HG03354 (cell line): ENCODE results near the gene GMFB.
"Not testable (repeated sequence)": the region's sequence is repeated elsewhere in the genome, so short reads cannot be mapped to it uniquely, and the experiment has no call there.

Experiments
- ATAC-seq: cut with Tn5 transposase; IDR thresholded peaks from one replicate; pipeline ENCODE4 v1.9.1; 2021; ENCODE audit warnings: mild to moderate bottlenecking; ENCODE audit not compliant: unreplicated experiment, poor library complexity, severe bottlenecking

GMFB gene

GRCh38 chr14:54467280-54467679 is 21.5 kb downstream of the GMFB start:
- no peak for ATAC-seq

- no peak for ATAC-seq
Measured at GRCh38 chr14:54465654-54466053, 23.1 kb downstream of the GMFB start.

- no peak for ATAC-seq
Measured at GRCh38 chr14:54462048-54462447, 26.7 kb downstream of the GMFB start.

- ATAC-seq = no peak
Measured at GRCh38 chr14:54459106-54459505, 29.7 kb downstream of the GMFB start.

GRCh38 chr14:54458536-54458935 is 30.2 kb downstream of the GMFB start:
- not testable (repeated sequence) for ATAC-seq

GRCh38 chr14:54457609-54457996 is 31.2 kb downstream of the GMFB start:
- ATAC-seq = no peak

- ATAC-seq = not testable (repeated sequence)
Measured at GRCh38 chr14:54456820-54457608, 31.8 kb downstream of the GMFB start.

- ATAC-seq = no peak
Measured at GRCh38 chr14:54455363-54455762, 33.4 kb downstream of the GMFB start.

GRCh38 chr14:54453990-54454389 is 34.8 kb downstream of the GMFB start:
- not testable (repeated sequence) for ATAC-seq

- no peak for ATAC-seq
Measured at GRCh38 chr14:54453252-54453651, 35.5 kb downstream of the GMFB start.

GRCh38 chr14:54451961-54452360 is 36.8 kb downstream of the GMFB start:
- no peak for ATAC-seq

- ATAC-seq = no peak
Measured at GRCh38 chr14:54451121-54451601, 37.6 kb downstream of the GMFB start.

GRCh38 chr14:54450535-54450934 is 38.2 kb downstream of the GMFB start:
- ATAC-seq = no peak

GRCh38 chr14:54447231-54447692 is 41.5 kb downstream of the GMFB start:
- ATAC-seq = no peak

GRCh38 chr14:54446161-54446693 is 42.6 kb downstream of the GMFB start:
- no peak for ATAC-seq

GRCh38 chr14:54444681-54445080 is 44.1 kb downstream of the GMFB start:
- no peak for ATAC-seq

GRCh38 chr14:54443981-54444380 is 44.8 kb downstream of the GMFB start:
- no peak for ATAC-seq

- not testable (repeated sequence) for ATAC-seq
Measured at GRCh38 chr14:54442961-54443360, 45.8 kb downstream of the GMFB start.

- peak; percentile 97 for ATAC-seq
Measured at GRCh38 chr14:54440873-54441868, 47.6 kb downstream of the GMFB start, which contains the start of gene CNIH1. Gene CNIH1 (minus strand): TSS chr14:54441374. CDS start chr14:54441327, 47 bp downstream.

GRCh38 chr14:54440476-54440872 is 48.3 kb downstream of the GMFB start:
- ATAC-seq = no peak
